OCI-LY3 (cell line): Measurements from ENCODE around the gene BEST1.

ENCODE experiments used
- H2AFZ ChIP-seq: fragments of 200-600, 300-600 bp; shearing (Covaris generic); 2 replicates; pipeline ENCODE4 v1.6.0; 2014; ENCODE audit warnings: antibody characterized with exemption, low read depth, low read length
- H3K27ac ChIP-seq: fragments of 200-600, 300-600 bp; sonication (generic); 2 replicates; pipeline ENCODE4 v1.5.1; 2014; ENCODE audit warnings: mild to moderate bottlenecking, low read length, moderate library complexity, mixed read lengths
- H3K27me3 ChIP-seq: fragments of 200-600, 300-600 bp; sonication (generic); 2 replicates; pipeline ENCODE4 v1.6.1; 2014; ENCODE audit warnings: low read depth, low read length, mixed read lengths
- H3K36me3 ChIP-seq: fragments of 200-600, 300-600 bp; sonication (generic); replicated peaks from 2 replicates; pipeline ENCODE3; 2014; ENCODE audit warnings: low read depth, low read length, mixed read lengths
- H3K4me1 ChIP-seq: fragments of 300-600, 200-600 bp; sonication (generic); 2 replicates; pipeline ENCODE4 v1.6.1; 2014; ENCODE audit warnings: low read length, mixed read lengths
- H3K4me2 ChIP-seq: fragments of 200-600, 300-600 bp; sonication (generic); 2 replicates; pipeline ENCODE4 v1.6.1; 2014; ENCODE audit warnings: low read length, mixed read lengths
- H3K4me3 ChIP-seq: fragments of 300-600, 200-600 bp; sonication (generic); 2 replicates; pipeline ENCODE4 v1.5.1; 2014; ENCODE audit warnings: antibody characterized with exemption, mild to moderate bottlenecking, low read length, moderate library complexity
- H3K79me2 ChIP-seq: fragments of 300-600, 200-600 bp; shearing (Covaris generic); 2 replicates; pipeline ENCODE4 v1.6.1; 2014; ENCODE audit warnings: mild to moderate bottlenecking, low read length, mixed read lengths
- H3K9ac ChIP-seq: fragments of 300-600, 200-600 bp; shearing (Covaris generic); 2 replicates; pipeline ENCODE4 v1.6.0; 2014; ENCODE audit warnings: mild to moderate bottlenecking, low read length, moderate library complexity
- H3K9me3 ChIP-seq: fragments of 200-600, 300-600 bp; shearing (Covaris generic); 2 replicates; pipeline ENCODE4 v1.6.1; 2014; ENCODE audit warnings: low read length, mixed read lengths; ENCODE audit not compliant: insufficient read depth
- H4K20me1 ChIP-seq: fragments of 200-600, 300-600 bp; sonication (generic); 2 replicates; pipeline ENCODE4 v1.6.1; 2016; ENCODE audit warnings: low read length, mixed read lengths; ENCODE audit not compliant: insufficient read depth
- EZH2phosphoT487 ChIP-seq: fragments of 200-600 bp; shearing (Covaris generic); IDR thresholded peaks from 2 replicates; pipeline ENCODE4 v1.6.1; 2018; ENCODE audit warnings: antibody characterized with exemption, mixed run types, low read depth
- TF ChIP-seq, protein P1 (sequence below): fragments of 200-600, 300-600 bp; sonication (generic); IDR thresholded peaks from 2 replicates; pipeline ENCODE4 v1.5.1; 2014; ENCODE audit warnings: antibody characterized with exemption, low read length, low read depth

BEST1 gene

DNA sequence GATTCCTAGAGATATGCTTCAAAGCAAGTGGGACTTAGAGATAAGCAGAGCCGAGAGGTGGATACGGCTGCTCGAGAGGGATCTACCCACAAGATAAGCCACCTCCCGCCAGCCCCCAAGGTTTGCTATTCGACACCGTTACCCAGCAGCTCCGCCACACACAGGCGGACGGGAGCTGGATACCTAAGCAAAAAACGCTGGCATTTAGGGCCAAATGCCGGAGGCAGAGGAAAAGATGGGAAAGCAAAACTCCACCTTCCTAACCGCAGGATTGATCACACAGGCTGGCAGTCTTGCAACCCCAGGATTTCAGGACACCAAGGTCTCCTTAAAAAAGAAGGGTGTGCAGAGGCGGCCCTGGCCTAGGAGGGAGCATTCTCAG is 16.6 kb downstream of the BEST1 start:
- Histone ChIP-seq H3K27me3 (no peaks in the 10 kb centered on the region), H2AFZ (no peak overlapping the region), H3K4me1 (peaks cover 53% of the 10 kb centered on the region), H3K4me2 (peak overlapping the region; percentile 91), H3K4me3 (peak overlapping the region; percentile 87), H3K36me3 (peaks cover 35% of the 10 kb centered on the region), H3K9ac (peak overlapping the region; percentile 92), H4K20me1 (peaks cover 33% of the 10 kb centered on the region), H3K79me2 (peaks cover 27% of the 10 kb centered on the region), H3K9me3 (no peaks in the 10 kb centered on the region), H3K27ac (peak overlapping the region; percentile 77)
- TF ChIP-seq, protein P1, sequence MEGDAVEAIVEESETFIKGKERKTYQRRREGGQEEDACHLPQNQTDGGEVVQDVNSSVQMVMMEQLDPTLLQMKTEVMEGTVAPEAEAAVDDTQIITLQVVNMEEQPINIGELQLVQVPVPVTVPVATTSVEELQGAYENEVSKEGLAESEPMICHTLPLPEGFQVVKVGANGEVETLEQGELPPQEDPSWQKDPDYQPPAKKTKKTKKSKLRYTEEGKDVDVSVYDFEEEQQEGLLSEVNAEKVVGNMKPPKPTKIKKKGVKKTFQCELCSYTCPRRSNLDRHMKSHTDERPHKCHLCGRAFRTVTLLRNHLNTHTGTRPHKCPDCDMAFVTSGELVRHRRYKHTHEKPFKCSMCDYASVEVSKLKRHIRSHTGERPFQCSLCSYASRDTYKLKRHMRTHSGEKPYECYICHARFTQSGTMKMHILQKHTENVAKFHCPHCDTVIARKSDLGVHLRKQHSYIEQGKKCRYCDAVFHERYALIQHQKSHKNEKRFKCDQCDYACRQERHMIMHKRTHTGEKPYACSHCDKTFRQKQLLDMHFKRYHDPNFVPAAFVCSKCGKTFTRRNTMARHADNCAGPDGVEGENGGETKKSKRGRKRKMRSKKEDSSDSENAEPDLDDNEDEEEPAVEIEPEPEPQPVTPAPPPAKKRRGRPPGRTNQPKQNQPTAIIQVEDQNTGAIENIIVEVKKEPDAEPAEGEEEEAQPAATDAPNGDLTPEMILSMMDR = no peak

DNA sequence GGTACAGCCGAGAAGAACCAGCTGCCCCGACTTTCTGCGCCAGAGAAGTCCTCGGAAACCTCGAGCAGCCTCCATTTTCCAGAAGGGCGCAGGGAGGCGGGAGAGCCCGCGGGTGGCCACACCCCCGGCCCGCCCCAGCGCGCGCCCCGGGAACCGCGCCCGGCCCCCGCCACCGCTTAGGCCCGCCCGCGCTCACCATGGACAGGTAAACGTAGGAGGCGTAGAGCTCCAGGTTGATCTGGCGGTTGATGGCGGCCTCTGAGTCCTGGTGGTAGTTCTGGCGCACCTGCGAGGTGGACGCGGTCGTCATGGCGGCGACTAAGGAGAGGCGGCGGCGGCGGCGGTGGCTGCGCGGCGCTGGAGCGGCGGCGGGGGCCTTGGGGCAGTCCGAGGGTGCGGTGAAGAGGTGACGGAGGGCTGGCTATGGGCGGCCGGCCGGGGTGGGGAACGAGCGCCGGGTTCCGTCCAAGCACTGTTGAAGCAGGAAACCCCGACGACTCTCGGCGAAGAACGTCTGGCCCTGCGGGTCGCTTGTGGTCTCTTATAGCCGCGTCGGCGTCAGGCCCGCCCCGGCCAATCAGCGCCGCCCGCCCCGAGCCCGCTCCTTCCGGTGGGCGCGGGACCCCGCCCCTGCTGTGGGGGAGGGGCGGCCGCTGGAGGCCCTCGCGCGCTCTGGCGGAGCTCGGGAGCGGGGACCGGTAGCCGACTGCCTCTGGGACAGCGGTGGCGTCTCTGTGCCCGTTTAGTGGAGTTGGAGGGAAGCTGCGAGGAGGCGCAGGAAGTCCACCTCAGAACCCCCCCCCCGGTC is 17.2 kb downstream of the BEST1 start, which contains the start of gene FTH1:
Gene FTH1 (minus strand): TSS at position 519 of the 808 bp plus-strand sequence. CDS start 209 bp downstream, at position 310.
- Histone ChIP-seq H3K9me3 (no peaks in the 10 kb centered on the region), H3K79me2 (peaks cover 27% of the 10 kb centered on the region), H3K4me2 (peak within 1 kb of the TSS; percentile 93), H3K27ac (peak within 1 kb of the TSS; percentile 77), H2AFZ (peak within 1 kb of the TSS; percentile 50; the same call in 1 of the 2 replicates), H3K4me3 (peak within 1 kb of the TSS; percentile 87), H3K4me1 (peaks cover 59% of the 10 kb centered on the region), H3K27me3 (no peaks in the 10 kb centered on the region), H3K36me3 (peaks cover 35% of the 10 kb centered on the region), H4K20me1 (peaks cover 33% of the 10 kb centered on the region), H3K9ac (peak within 1 kb of the TSS; percentile 92)
- TF ChIP-seq, protein P1 = no peak
- TF ChIP-seq EZH2phosphoT487 = no peak

DNA sequence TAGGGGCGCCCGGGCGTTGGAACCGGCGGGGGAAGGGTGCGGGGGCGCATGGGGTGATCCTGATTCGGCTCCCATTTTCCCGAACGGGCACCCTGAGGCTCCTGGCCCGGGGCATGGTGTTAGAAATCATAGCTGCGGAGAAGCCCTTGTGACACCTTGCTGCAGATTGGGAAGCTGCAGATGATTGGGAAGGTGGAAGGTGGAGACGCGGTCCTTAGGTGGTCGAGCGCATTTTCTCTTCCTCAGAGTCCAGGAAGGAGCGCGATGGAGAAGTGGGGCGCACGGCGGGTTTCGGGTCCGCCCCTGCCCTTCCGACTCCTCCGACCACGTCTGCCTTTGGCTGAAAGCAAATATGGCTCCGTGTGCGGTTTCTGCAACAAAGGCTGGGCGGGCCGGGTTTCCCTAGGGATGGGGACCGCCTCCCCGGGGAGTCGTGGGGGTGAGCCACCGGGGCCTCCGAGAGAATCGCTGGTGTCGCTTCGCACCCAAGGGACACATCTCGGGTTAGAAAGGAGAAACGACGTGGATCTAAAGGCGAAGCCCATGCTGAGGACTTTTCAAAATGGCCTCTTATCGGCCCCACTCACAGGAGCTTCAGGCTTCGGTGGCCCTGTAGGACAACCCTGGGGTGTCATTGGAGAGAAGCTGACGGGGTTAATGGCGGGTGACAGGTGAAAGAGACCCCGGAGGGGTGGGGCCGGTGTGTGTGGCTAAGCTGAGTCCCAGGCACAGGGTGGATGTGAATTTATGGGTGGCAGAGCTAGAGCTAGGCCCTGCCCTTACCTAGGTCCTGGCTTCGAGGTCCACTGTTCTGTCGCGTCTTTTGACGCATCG is 18.0 kb downstream of the BEST1 start:
- peaks cover 29% of the 10 kb centered on the region for H3K36me3 ChIP-seq
- peaks cover 27% of the 10 kb centered on the region for H3K79me2 ChIP-seq
- H3K4me1 ChIP-seq = peaks cover 62% of the 10 kb centered on the region
- peak overlapping the region; percentile 92 for H3K9ac ChIP-seq
- H3K27ac ChIP-seq = peak overlapping the region; percentile 77
- TF ChIP-seq EZH2phosphoT487 = no peak
- TF ChIP-seq, protein P1 = no peak
- peaks cover 33% of the 10 kb centered on the region for H4K20me1 ChIP-seq
- no peaks in the 10 kb centered on the region for H3K27me3 ChIP-seq
- peak overlapping the region; percentile 87 for H3K4me3 ChIP-seq
- no peaks in the 10 kb centered on the region for H3K9me3 ChIP-seq
- H3K4me2 ChIP-seq = peak overlapping the region; percentile 93
- H2AFZ ChIP-seq = peak overlapping the region; percentile 50; the same call in 1 of the 2 replicates
